ENCODE measurements around the gene ABCB4.
"Not testable (repeated sequence)": the region's sequence is repeated elsewhere in the genome, so short reads cannot be mapped to it uniquely, and the experiment has no call there.

Gene ABCB4

DNA sequence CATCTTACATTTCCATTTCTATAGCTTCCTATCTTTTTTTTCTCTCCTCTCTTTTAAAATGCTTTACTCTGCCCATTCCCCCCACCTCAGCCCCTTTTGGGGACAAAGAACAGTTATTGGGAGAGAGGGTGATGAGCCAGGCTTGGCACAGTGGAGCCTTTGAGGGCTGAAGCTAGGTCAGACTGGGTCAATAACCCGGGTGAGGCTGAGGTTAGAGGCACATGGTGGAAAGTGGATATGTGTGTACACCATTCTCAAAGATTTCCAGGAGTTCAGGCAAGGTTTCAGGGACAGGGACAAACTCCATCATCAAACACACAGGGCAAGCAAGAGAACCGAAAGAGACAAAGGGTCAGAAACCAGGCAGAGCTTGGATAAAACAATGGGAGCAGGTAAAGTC, 11.5 kb downstream of the ABCB4 start:
- no peak overlapping the region for H3K4me3 ChIP-seq (ENCODE audit: low read depth, low read length)
- TF ChIP-seq, protein P1, sequence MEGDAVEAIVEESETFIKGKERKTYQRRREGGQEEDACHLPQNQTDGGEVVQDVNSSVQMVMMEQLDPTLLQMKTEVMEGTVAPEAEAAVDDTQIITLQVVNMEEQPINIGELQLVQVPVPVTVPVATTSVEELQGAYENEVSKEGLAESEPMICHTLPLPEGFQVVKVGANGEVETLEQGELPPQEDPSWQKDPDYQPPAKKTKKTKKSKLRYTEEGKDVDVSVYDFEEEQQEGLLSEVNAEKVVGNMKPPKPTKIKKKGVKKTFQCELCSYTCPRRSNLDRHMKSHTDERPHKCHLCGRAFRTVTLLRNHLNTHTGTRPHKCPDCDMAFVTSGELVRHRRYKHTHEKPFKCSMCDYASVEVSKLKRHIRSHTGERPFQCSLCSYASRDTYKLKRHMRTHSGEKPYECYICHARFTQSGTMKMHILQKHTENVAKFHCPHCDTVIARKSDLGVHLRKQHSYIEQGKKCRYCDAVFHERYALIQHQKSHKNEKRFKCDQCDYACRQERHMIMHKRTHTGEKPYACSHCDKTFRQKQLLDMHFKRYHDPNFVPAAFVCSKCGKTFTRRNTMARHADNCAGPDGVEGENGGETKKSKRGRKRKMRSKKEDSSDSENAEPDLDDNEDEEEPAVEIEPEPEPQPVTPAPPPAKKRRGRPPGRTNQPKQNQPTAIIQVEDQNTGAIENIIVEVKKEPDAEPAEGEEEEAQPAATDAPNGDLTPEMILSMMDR (conservative IDR thresholded peaks at IDR 0.05; ENCODE audit: low read depth, low read length): no peak
- no peak for DNase-seq (ENCODE audit: low read depth)

DNA sequence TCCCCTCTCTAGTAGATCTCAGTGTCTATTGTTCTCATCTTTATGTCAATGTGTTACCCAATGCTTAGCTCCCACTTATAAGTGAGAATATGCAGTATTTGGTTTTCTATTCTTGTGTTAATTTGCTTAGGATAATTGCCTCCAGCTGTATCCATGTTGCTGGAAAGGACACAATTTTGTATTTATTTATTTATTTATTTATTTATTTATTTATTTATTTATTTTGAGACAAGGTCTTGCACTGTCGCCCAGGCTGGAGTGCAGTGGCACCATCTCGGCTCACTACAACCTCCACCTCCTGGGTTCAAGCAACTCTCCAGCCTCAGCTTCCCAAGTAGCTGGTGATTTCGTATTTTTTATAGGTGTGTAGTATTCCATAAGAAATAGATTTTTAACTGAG, 15.0 kb downstream of the ABCB4 start:
- H3K4me3 ChIP-seq (ENCODE audit: low read depth, low read length); DNase-seq (ENCODE audit: low read depth): not testable (repeated sequence)

GRCh38 chr7:87459941-87460340, 15.5 kb downstream of the ABCB4 start:
- TF ChIP-seq, protein P1 (conservative IDR thresholded peaks at IDR 0.05; ENCODE audit: low read depth, low read length): no peak
- H3K4me3 ChIP-seq (ENCODE audit: low read depth, low read length): no peak overlapping the region
- no peak for DNase-seq (ENCODE audit: low read depth)

DNA sequence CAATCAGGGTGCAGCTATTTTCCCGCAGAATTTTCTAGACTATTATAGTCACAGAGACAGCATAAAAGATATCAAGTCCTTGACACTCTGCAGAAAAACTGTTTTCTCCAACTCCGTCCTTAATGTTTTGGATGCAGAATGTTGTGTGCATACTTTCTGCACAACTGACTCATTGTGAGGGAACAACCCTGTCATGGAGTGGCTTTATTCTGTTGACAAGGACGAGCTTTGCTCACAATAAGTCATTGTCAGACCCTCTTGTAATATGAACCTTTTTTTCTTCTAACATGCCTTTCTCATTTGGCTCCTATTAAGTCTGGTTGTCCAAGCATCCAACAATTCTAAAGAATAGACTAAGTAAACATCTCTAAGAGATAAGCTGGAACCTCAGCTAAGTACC, 17.3 kb downstream of the ABCB4 start:
- no peak overlapping the region for H3K4me3 ChIP-seq (ENCODE audit: low read depth, low read length)

DNA sequence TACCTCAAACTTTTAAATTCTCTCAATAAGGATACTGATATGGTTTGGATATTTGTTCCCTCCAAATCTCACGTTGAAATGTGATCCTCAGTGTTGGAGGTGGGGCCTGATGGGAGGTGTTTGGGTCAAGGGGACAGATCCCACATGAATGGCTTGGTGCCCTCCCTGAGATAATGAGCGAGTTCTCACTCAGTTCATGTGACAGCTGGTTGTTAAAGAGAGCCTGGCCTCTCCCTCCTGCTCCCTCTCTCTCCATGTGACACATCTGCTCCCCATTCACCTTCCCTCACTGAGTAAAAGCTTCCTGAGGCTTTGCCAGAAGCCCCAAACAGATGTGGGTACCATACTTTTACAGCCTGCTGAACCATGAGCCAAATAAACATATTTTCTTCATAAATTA, 19.2 kb downstream of the ABCB4 start:
- TF ChIP-seq, protein P1 (conservative IDR thresholded peaks at IDR 0.05; ENCODE audit: low read depth, low read length): no peak
- no peak overlapping the region for H3K4me3 ChIP-seq (ENCODE audit: low read depth, low read length)
- DNase-seq (ENCODE audit: low read depth): no peak

More for the DNA sequence above, 17.3 kb downstream of the ABCB4 start:
- DNase-seq (ENCODE audit: low read depth): no peak
- TF ChIP-seq, protein P1 (conservative IDR thresholded peaks at IDR 0.05; ENCODE audit: low read depth, low read length): no peak

GRCh38 chr7:87452279-87452678, 23.2 kb downstream of the ABCB4 start:
- TF ChIP-seq, protein P1 (conservative IDR thresholded peaks at IDR 0.05; ENCODE audit: low read depth, low read length): no peak
- no peak for DNase-seq (ENCODE audit: low read depth)
- no peak overlapping the region for H3K4me3 ChIP-seq (ENCODE audit: low read depth, low read length)

DNA sequence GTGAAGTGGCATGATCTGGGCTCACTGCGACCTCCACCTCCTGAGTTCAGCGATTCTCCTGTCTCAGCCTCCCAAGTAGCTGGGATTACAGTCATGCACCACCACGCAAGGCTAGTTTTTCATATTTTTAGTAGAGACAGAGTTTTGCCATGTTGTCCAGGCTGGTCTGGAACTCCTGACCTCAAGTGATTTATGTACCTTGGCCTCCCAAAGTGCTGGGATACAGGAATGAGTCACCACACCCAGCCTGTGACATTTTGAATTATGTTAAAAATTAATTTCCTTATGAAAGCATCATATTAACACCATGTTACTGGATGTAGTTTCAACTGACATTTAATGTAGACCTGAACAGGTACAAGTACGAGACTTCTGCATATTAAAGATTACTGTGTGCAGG, 24.3 kb downstream of the ABCB4 start:
- no peak overlapping the region for H3K4me3 ChIP-seq (ENCODE audit: low read depth, low read length)

More for the DNA sequence above, 24.3 kb downstream of the ABCB4 start:
- TF ChIP-seq, protein P1 (conservative IDR thresholded peaks at IDR 0.05; ENCODE audit: low read depth, low read length): no peak
- DNase-seq (ENCODE audit: low read depth): no peak
